ENCODE results near the gene KLHL18.
"Not testable (repeated sequence)": the region's sequence is repeated elsewhere in the genome, so short reads cannot be mapped to it uniquely, and the experiment has no call there.

DNA sequence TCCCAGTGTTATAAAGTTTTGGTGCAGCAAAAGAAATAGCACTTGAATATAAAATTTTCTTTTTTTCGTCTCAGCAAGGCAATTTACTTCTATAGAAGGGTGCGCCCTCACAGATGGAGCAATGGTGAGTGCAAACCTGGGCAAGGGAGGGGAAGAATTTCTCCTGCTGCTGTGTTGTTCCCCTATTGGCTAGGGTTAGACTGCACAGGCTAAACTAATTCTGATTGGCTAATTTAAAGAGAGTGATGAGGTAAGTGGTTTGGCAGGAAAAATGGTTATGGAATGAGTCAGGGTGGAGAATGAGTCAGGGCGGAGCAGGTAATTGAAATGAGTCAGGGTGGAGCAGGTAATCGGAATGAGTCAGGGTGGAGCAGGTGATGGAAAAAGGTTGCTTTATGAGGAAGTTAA lies 77.4 kb downstream of the KLHL18 start:
- TF ChIP-seq, protein P1, sequence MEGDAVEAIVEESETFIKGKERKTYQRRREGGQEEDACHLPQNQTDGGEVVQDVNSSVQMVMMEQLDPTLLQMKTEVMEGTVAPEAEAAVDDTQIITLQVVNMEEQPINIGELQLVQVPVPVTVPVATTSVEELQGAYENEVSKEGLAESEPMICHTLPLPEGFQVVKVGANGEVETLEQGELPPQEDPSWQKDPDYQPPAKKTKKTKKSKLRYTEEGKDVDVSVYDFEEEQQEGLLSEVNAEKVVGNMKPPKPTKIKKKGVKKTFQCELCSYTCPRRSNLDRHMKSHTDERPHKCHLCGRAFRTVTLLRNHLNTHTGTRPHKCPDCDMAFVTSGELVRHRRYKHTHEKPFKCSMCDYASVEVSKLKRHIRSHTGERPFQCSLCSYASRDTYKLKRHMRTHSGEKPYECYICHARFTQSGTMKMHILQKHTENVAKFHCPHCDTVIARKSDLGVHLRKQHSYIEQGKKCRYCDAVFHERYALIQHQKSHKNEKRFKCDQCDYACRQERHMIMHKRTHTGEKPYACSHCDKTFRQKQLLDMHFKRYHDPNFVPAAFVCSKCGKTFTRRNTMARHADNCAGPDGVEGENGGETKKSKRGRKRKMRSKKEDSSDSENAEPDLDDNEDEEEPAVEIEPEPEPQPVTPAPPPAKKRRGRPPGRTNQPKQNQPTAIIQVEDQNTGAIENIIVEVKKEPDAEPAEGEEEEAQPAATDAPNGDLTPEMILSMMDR (conservative IDR thresholded peaks at IDR 0.05; ENCODE audit: low read length): not testable (repeated sequence)
- not testable (repeated sequence) for TF ChIP-seq EZH2phosphoT487 (IDR thresholded peaks at IDR 0.05; ENCODE audit: borderline replicate concordance)
